Suprapubic skin (tissue), 4 donors: ENCODE results near the gene WNT9A.
"Not testable (repeated sequence)": the region's sequence is repeated elsewhere in the genome, so short reads cannot be mapped to it uniquely, and the experiment has no call there.

Source experiments
- CTCF ChIP-seq, 2 donors: fragments of 200-600 bp in 1 of 2; fragments of 450-650 bp in 1 of 2; sonication (generic) in 1 of 2; IDR thresholded peaks; one replicate each; pipeline ENCODE4 v1.5.1; 2016 to 2019; ENCODE audit warnings: antibody characterized with exemption in 2 of 2, mild to moderate bottlenecking in 1 of 2, moderate library complexity in 1 of 2
- POLR2A ChIP-seq, 2 donors: fragments of 450-650 bp; IDR thresholded peaks; one replicate each; pipeline ENCODE4 v1.6.1; 2017; ENCODE audit warnings: antibody characterized with exemption in 2 of 2, mild to moderate bottlenecking in 2 of 2, moderate library complexity in 2 of 2
- POLR2AphosphoS5 ChIP-seq, 3 donors: sonication (generic); formaldehyde crosslinking; IDR thresholded peaks; one replicate each; pipeline ENCODE4 v1.6.1; 2017; ENCODE audit warnings: antibody characterized with exemption in 3 of 3

GRCh38 chr1:227971216-227971615, 23.5 kb upstream of the WNT9A start:
- TF ChIP-seq POLR2AphosphoS5, CTCF, POLR2A (IDR thresholded peaks at IDR 0.05): not testable (repeated sequence)
